AG08395 (cell line): ENCODE results near the gene APOF.
"Not testable (repeated sequence)": the region's sequence is repeated elsewhere in the genome, so short reads cannot be mapped to it uniquely, and the experiment has no call there.

Source experiments
- DNase-seq: peaks from one replicate; pipeline ENCODE4 v3.0.0; 2012; ENCODE audit warnings: mixed read lengths, low spot score

The APOF gene

GRCh38 chr12:56332512-56333196 is 30.0 kb downstream of the APOF start:
- no peak for DNase-seq

GRCh38 chr12:56330936-56331490 is 31.6 kb downstream of the APOF start:
- DNase-seq, result no peak

GRCh38 chr12:56326533-56326932 is 36.1 kb downstream of the APOF start:
- DNase-seq, result no peak

GRCh38 chr12:56326126-56326525 is 36.5 kb downstream of the APOF start:
- DNase-seq, result no peak

GRCh38 chr12:56324206-56324605 is 38.5 kb downstream of the APOF start:
- DNase-seq, result no peak

- not testable (repeated sequence) for DNase-seq
These were observed 41.0 kb downstream of the APOF start for GRCh38 chr12:56321610-56322009.

GRCh38 chr12:56321027-56321426 is 41.6 kb downstream of the APOF start:
- DNase-seq, result no peak

- DNase-seq, result no peak
These were observed 45.0 kb downstream of the APOF start for GRCh38 chr12:56317675-56318074.

- peak; percentile 96 for DNase-seq
These were observed 46.8 kb downstream of the APOF start, which contains the start of gene CNPY2 for GRCh38 chr12:56315622-56316473. CNPY2 (minus strand) TSS chr12:56315988; CDS start chr12:56315217, 771 bp downstream.

GRCh38 chr12:56315249-56315621 is 47.4 kb downstream of the APOF start:
- DNase-seq, result no peak

GRCh38 chr12:56311003-56311402 is 51.7 kb downstream of the APOF start:
- no peak for DNase-seq
